ENCODE results near the gene DNAJA3. TPM values are rescaled to one million over a fixed set of nuclear protein-coding genes. Genes with fewer than 3 reads are reported as not detected.

The DNAJA3 gene
- total and polyA plus RNA-seq, 9 of the 15 experiments (the other 6 are each of a cell fraction or from before 2014, with no cell fraction given) = 8.1 to 105 (median 79.0) TPM

DNA sequence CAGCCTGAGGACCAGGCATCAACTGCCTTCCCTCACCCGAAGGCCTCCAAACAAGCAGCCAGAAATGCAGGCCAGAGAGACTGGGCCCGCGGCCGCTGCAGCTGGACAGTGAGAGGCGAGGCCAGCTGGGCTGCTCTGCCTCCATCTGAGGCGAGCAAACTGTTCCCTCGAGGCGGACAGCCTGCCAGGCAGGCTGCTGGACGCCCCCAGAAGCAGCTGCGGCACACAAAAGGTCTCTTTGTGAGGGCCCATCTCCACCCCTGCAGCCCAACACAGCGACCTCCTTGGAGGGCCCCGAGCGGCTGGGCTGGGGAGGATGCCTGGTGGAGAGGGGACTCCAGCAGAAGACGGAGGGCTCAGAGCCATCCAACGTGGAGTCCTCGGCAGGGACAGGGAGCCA, 14.0 kb upstream of the DNAJA3 start:
- Histone ChIP-seq H3K9ac (ENCODE audit: insufficient read depth in 1 of 2, low read depth in 2 of 2, low read length in 2 of 2) (peak overlapping the region in 1 of 2 experiments; percentile 70; a peak in 2 of 4 replicates), H3K9me1 (ENCODE audit: control insufficient read depth, insufficient read depth, low read length) (no peaks in the 10 kb centered on the region), H2AFZ (ENCODE audit: low read depth, low read length) (no peak overlapping the region), H3K27me3 (ENCODE audit: control insufficient read depth in 2 of 2, insufficient read depth in 2 of 2, low read length in 2 of 2) (no peaks in the 10 kb centered on the region), H3K36me3 (ENCODE audit: control insufficient read depth, insufficient read depth, low read length) (peaks cover 70% of the 10 kb centered on the region; the same call in 2 of the 3 replicates), H4K20me1 (replicated peaks; ENCODE audit: control insufficient read depth, insufficient read depth, low read length) (peaks cover 36% of the 10 kb centered on the region), H3K9me3 (replicated peaks; ENCODE audit: control insufficient read depth, insufficient read depth, low read depth, low read length) (no peaks in the 10 kb centered on the region), H3K4me3 (no peak overlapping the region), H3K4me1 (replicated peaks in 1 of 2; ENCODE audit: control insufficient read depth in 2 of 2, insufficient read depth in 2 of 2, low read length in 2 of 2) (peaks cover 13 to 33% of the 10 kb centered on the region in 2 experiments; a peak in 4 of 5 replicates), H3K79me2 (ENCODE audit: control insufficient read depth, insufficient read depth, low read length) (peaks cover 41% of the 10 kb centered on the region), H3K4me2 (ENCODE audit: insufficient read depth, low read length) (no peak overlapping the region), H3K27ac (ENCODE audit: extremely low read depth, low read depth, low read length) (no peak overlapping the region)
- DNase-seq (ENCODE audit: extremely low read depth in 1 of 4, low spot score in 3 of 4) (no peak), ATAC-seq (no peak), FAIRE-seq (no peak)
- intact Hi-C loops (cut with micrococcal nuclease) (loop anchor here (10.0 kb wide), 1 partner anchor 543 kb away; the partner anchor contains the start of gene SEC14L5), in situ Hi-C loops (cut with MboI) (no loop called here)
- ChIA-PET CTCF (ENCODE audit: low intra/inter-chr PET ratio) (no interaction called here), POLR2A (interaction anchor here (1.4 kb wide), 1 partner anchor 9 kb away, joined by 6 read pairs; no protein-coding TSS in a partner anchor)
- TF ChIP-seq SRF (CRISPR knock-in tag; IDR thresholded peaks at IDR 0.05) (no peak), JUN (IDR thresholded peaks at IDR 0.05; ENCODE audit: borderline replicate concordance, low read depth, low read length) (no peak), JUN (CRISPR knock-in tag; IDR thresholded peaks at IDR 0.05; ENCODE audit: borderline replicate concordance) (no peak), PHF20 (IDR thresholded peaks at IDR 0.05; ENCODE audit: partially characterized antibody) (no peak), EP400 (IDR thresholded peaks at IDR 0.05) (no peak), ADNP (tag; IDR thresholded peaks at IDR 0.05) (no peak), SIN3B (IDR thresholded peaks at IDR 0.05; ENCODE audit: low read depth) (no peak), NRF1 (conservative IDR thresholded peaks at IDR 0.05 in 1 of 2, IDR thresholded peaks at IDR 0.05 in 1 of 2) (no peak), PML (IDR thresholded peaks at IDR 0.05; ENCODE audit: low read length) (no peak), AFF1 (IDR thresholded peaks at IDR 0.05; ENCODE audit: low read depth in 1 of 2, partially characterized antibody in 2 of 2) (no peak), RAD51 (IDR thresholded peaks at IDR 0.05; ENCODE audit: borderline replicate concordance, low read depth) (no peak), XRCC5 (IDR thresholded peaks at IDR 0.05; ENCODE audit: low read depth, low read length) (no peak), TCF7 (IDR thresholded peaks at IDR 0.05; ENCODE audit: borderline replicate concordance) (no peak)
- no TSS peak for BruUV-seq (replicated peaks)
- 91% methylated on average over 14 of the region's 16 CpGs for WGBS (ENCODE audit: insufficient coverage, low coverage, missing lambda C conversion rate)
